HG03565 (cell line): ENCODE data around the gene GNG7.
"Not testable (repeated sequence)": the region's sequence is repeated elsewhere in the genome, so short reads cannot be mapped to it uniquely, and the experiment has no call there.

Source experiments
- ATAC-seq: cut with Tn5 transposase; IDR thresholded peaks from one replicate; pipeline ENCODE4 v1.9.1; 2021; ENCODE audit warnings: mild to moderate bottlenecking, moderate library complexity; ENCODE audit not compliant: unreplicated experiment

GNG7 gene

GRCh38 chr19:2646866-2647535 is 55.5 kb downstream of the GNG7 start:
- ATAC-seq, result no peak

- ATAC-seq, result no peak
Measured at GRCh38 chr19:2645826-2646225, 56.7 kb downstream of the GNG7 start.

- not testable (repeated sequence) for ATAC-seq
Measured at GRCh38 chr19:2643123-2643737, 59.3 kb downstream of the GNG7 start.

- ATAC-seq, result no peak
Measured at GRCh38 chr19:2641332-2641698, 61.2 kb downstream of the GNG7 start.

GRCh38 chr19:2640563-2641331 is 61.7 kb downstream of the GNG7 start:
- ATAC-seq, result no peak

GRCh38 chr19:2639999-2640398 is 62.5 kb downstream of the GNG7 start:
- ATAC-seq, result no peak

- no peak for ATAC-seq
Measured at GRCh38 chr19:2638417-2638940, 64.0 kb downstream of the GNG7 start.

GRCh38 chr19:2636897-2637683 is 65.4 kb downstream of the GNG7 start:
- ATAC-seq, result no peak

GRCh38 chr19:2636141-2636896 is 66.2 kb downstream of the GNG7 start:
- ATAC-seq, result no peak

GRCh38 chr19:2634960-2635359 is 67.5 kb downstream of the GNG7 start:
- ATAC-seq, result no peak

GRCh38 chr19:2634228-2634951 is 68.1 kb downstream of the GNG7 start:
- no peak for ATAC-seq

- ATAC-seq, result no peak
Measured at GRCh38 chr19:2633693-2634075, 68.8 kb downstream of the GNG7 start.

GRCh38 chr19:2631213-2631821 is 71.2 kb downstream of the GNG7 start:
- ATAC-seq, result no peak

GRCh38 chr19:2630352-2631001 is 72.0 kb downstream of the GNG7 start:
- ATAC-seq, result no peak

- ATAC-seq, result no peak
Measured at GRCh38 chr19:2629491-2630351, 72.8 kb downstream of the GNG7 start.

- ATAC-seq, result no peak
Measured at GRCh38 chr19:2628597-2628996, 73.9 kb downstream of the GNG7 start.

GRCh38 chr19:2627855-2628254 is 74.6 kb downstream of the GNG7 start:
- ATAC-seq, result no peak

GRCh38 chr19:2627319-2627829 is 75.1 kb downstream of the GNG7 start:
- no peak for ATAC-seq
